Cardiac muscle cell (in vitro differentiated cells and primary cell): Measurements from ENCODE around the gene MARK2. TPM values are rescaled to one million over a fixed set of nuclear protein-coding genes. Genes with fewer than 3 reads are reported as not detected.
A peak's percentile ranks its signal among the peaks of the same experiment; 100 is the strongest.
"Not testable (repeated sequence)": the region's sequence is repeated elsewhere in the genome, so short reads cannot be mapped to it uniquely, and the experiment has no call there.

Experiments
- DNase-seq, 2 donors: peaks; one replicate each; pipeline versions ENCODE4 v3.0.0 to v3.0.0-alpha.2; 2010 to 2017; ENCODE audit warnings: low read depth in 1 of 2, low spot score in 1 of 2
- H3K27ac ChIP-seq: fragments of 200-600 bp; sonication (generic); 2 replicates; pipeline ENCODE4 v1.5.1; 2016
- H3K27me3 ChIP-seq: fragments of 200-600 bp; sonication (generic); 2 replicates; pipeline ENCODE4 v1.6.0; 2016; ENCODE audit warnings: control low read depth
- H3K36me3 ChIP-seq: fragments of 200-600 bp; sonication (generic); 2 replicates; pipeline ENCODE4 v1.5.1; 2016; ENCODE audit warnings: control low read depth
- H3K4me1 ChIP-seq: fragments of 200-600 bp; sonication (generic); 2 replicates; pipeline ENCODE4 v1.8.1; 2017; ENCODE audit warnings: low read depth, mild to moderate bottlenecking, mixed run types
- H3K4me3 ChIP-seq: fragments of 200-600 bp; sonication (generic); 2 replicates; pipeline ENCODE4 v1.5.1; 2016; ENCODE audit warnings: mild to moderate bottlenecking
- H3K9me3 ChIP-seq: fragments of 200-600 bp; sonication (generic); 2 replicates; pipeline ENCODE4 v1.5.1; 2017; ENCODE audit warnings: low read depth, mild to moderate bottlenecking, control low read depth
- CTCF ChIP-seq: IDR thresholded peaks from 2 replicates; pipeline ENCODE4 v1.5.1; 2012; ENCODE audit warnings: low read depth, mild to moderate bottlenecking, low read length
- polyA plus RNA-seq: library from polyadenylated mRNA; unstranded; fragments of >200 nt; fragmentation: Nextera tagmentation; extraction: Ambion mirVana; gene quantifications from 2 replicates; pipeline ENCODE4 v1.2.1, GENCODE V29; 2016
- total RNA-seq: library from RNA; depleted of rRNA; stranded (reverse); fragments of >200 nt; gene quantifications from 2 replicates; pipeline ENCODE4 v1.2.3, GENCODE V29; 2016

Gene MARK2
- total and polyA plus RNA-seq, 2 experiments from 2014 or later = 31.0 to 37.2 TPM

DNA sequence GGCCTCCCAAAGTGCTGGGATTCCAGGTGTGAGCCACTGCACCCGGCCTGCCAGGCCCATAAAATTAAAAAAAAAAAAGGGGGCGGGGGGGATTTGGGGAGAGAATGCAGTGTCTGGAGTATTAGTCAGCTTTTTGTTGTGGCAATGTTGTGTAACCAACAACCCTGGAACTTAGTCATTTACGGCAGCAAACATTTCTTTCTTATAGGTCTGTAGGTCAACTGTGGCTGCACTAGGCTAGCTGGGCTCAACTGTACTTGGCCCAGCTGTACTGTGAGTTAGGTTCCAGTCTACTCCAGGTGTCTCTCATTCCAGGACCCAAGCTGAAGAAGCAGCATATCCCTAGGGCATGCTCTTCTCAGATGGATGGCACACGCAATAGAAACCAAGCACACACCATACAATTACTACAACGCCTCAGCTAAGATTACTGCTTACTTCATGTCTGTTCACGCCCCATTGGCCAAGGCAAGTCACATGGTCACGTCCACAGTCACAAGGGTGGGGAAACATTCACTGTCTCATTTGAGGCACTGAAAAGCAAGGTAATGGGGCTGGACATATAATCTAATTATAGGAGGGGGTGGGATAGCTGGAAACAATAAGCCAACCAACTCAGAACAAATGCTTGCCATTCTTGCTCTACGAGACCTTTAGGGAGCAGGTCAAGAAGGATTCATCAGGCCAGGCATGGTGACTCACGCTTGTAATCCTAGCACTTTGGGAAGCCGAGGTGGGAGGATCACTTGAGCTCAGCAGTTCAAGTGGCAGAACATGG is 36.1 kb upstream of the MARK2 start:
- Histone ChIP-seq H3K4me1 (no peaks in the 10 kb centered on the region), H3K9me3 (no peaks in the 10 kb centered on the region), H3K27ac (no peak overlapping the region), H3K36me3 (no peaks in the 10 kb centered on the region), H3K4me3 (no peak overlapping the region), H3K27me3 (no peaks in the 10 kb centered on the region)
- DNase-seq = peak in 1 of 2 donors; percentile 65
- TF ChIP-seq CTCF = no peak

DNA sequence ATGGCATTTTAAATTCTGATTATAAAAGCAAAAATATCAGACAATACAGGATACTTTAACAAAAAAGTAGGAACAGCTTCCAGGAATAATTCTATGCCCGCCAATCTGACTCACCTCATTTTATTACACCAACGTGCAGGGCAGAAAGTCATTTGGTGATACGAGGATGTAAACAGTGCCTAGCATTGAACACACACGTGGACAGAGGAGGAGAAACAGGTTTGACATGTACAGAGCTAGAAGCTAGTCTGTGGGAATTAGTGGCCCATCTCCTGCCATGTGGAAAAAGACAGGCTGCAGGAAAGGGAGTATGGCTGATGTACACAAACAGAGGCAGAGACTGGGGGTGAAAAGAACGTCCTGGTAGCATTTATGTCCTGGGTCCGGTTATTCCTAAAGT is 34.7 kb upstream of the MARK2 start:
- no peaks in the 10 kb centered on the region for H3K27me3 ChIP-seq
- no peaks in the 10 kb centered on the region for H3K4me1 ChIP-seq
- no peak overlapping the region for H3K27ac ChIP-seq
- no peaks in the 10 kb centered on the region for H3K9me3 ChIP-seq
- no peak for DNase-seq
- no peak for TF ChIP-seq CTCF
- H3K36me3 ChIP-seq = no peaks in the 10 kb centered on the region
- no peak overlapping the region for H3K4me3 ChIP-seq

DNA sequence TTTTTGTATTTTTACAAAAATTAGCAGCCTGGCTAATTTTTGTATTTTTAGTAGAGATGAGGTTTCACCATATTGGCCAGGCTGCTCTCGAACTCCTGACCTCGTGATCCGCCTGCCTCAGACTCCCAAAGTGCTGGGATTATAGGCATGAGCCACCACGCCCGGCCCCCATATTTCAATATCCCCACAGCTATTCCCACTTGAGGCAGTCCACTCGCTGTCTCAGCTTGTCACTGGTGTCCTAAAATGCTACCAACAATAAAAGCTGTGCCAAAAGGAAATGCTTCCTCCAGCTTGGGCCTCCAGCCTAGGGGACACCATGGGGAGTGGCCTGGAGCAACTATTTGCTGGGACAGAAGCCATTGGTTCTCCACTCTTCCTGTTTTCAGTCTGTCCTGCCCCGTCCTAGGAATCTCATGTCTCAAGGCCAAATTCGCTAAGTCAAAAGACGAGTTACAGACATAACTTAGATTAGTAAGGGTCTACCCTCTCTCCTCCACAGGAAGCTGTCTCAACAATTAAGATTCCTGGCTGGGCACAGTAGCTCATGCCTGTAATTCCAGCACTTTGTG is 33.0 kb upstream of the MARK2 start:
- H3K36me3 ChIP-seq = no peaks in the 10 kb centered on the region
- no peak for TF ChIP-seq CTCF

GRCh38 chr11:63810383-63810782 is 28.5 kb upstream of the MARK2 start:
- not testable (repeated sequence) for H3K4me1 ChIP-seq, H3K27me3 ChIP-seq, H3K9me3 ChIP-seq, H3K27ac ChIP-seq, DNase-seq, H3K4me3 ChIP-seq, H3K36me3 ChIP-seq

More for the DNA sequence above, 33.0 kb upstream of the MARK2 start:
- Histone ChIP-seq H3K9me3 (no peaks in the 10 kb centered on the region), H3K4me1 (no peaks in the 10 kb centered on the region), H3K4me3 (no peak overlapping the region), H3K27me3 (no peaks in the 10 kb centered on the region), H3K27ac (no peak overlapping the region)
- peak in 1 of 2 donors; percentile 74 for DNase-seq

DNA sequence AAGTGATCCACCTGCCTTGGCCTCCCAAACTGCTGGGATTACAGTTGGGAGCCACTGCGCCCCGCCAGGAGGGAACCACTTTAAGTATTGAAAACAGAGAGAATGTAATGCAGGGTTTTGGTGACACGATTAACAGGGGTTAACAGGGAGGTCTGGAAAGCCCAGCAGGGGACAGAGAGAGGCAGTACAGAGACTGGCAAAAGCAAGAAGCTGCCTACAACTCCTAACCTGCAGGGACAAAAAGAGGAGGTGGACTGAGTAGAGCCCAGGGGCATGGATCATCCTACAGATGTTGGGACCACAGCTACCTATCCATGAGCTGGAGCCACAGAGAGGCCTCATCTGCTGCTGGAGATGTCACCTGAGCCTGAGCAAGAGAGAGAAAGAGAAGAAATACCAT is 27.4 kb upstream of the MARK2 start:
- DNase-seq = no peak
- no peak for TF ChIP-seq CTCF
- H3K27me3 ChIP-seq = no peaks in the 10 kb centered on the region
- no peaks in the 10 kb centered on the region for H3K4me1 ChIP-seq
- H3K36me3 ChIP-seq = peaks cover 4% of the 10 kb centered on the region
- no peaks in the 10 kb centered on the region for H3K9me3 ChIP-seq
- no peak overlapping the region for H3K4me3 ChIP-seq
- no peak overlapping the region for H3K27ac ChIP-seq

DNA sequence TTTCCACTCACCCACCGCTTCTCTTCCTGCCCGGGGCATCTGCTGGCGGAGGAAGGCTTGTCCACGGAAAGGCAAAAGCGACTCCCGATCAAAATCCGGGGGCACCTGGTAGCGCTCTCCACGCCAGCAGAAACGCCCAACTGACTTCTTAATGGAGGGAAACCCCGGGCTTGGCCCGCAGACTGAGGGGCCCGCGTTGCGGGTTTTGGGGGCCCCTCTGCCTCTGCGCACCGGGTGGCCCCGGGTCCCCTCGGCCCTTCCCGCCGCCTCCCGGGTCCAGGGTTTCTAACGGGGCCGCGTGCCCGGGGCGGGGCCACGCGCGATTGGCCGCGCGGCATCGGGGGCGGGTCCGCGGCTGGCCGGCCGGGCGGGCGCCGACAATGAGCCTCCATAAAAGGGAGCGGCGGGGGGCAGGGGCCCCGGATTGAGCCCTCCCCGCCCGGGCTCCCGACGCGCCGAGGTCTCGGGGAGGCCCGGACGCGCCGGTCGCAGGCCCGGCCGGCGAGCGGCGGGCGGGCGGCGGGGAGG is 25.8 kb upstream of the MARK2 start, which contains the start of gene SPINDOC:
TSS of gene SPINDOC (plus strand) at position 422 of the 528 bp plus-strand sequence. CDS start 231 bp downstream, outside the sequence.
- peak; percentile 72 to 89 for DNase-seq
- no peak for TF ChIP-seq CTCF
- Histone ChIP-seq H3K27ac (peak within 1 kb of the TSS; percentile 92), H3K4me1 (no peaks in the 10 kb centered on the region), H3K36me3 (peaks cover 11% of the 10 kb centered on the region), H3K9me3 (no peaks in the 10 kb centered on the region), H3K4me3 (peak within 1 kb of the TSS; percentile 98), H3K27me3 (no peaks in the 10 kb centered on the region)
